ENCODE data around the gene MAG. TPM values are rescaled to one million over a fixed set of nuclear protein-coding genes. Genes with fewer than 3 reads are reported as not detected.

MAG gene
- total and polyA plus RNA-seq, 2 of the 8 experiments (the other 6 are each of a cell fraction or from before 2014, with no cell fraction given), result 0.20 to 1.3 TPM

- no peak overlapping the region for H3K4me3 ChIP-seq (ENCODE audit: extremely low read depth in 1 of 4, insufficient read depth in 2 of 4, low read depth in 3 of 4, low read length in 4 of 4)
- H2BK5ac ChIP-seq (ENCODE audit: low read depth, low read length), result no peak overlapping the region
- peaks cover 0 to 13% (median 7%) of the 10 kb centered on the region in 4 experiments; a peak in 6 of 7 replicates for H3K4me1 ChIP-seq (replicated peaks in 1 of 4; ENCODE audit: control insufficient read depth in 3 of 4, insufficient read depth in 4 of 4, low read length in 3 of 4)
- no peak overlapping the region for H2BK12ac ChIP-seq (ENCODE audit: low read depth, low read length)
- H4K91ac ChIP-seq (replicated peaks; ENCODE audit: insufficient read length, low read length), result no peak overlapping the region
- H4K8ac ChIP-seq (ENCODE audit: extremely low read depth, insufficient read depth, low read length), result no peak overlapping the region
- no peak for DNase-seq (ENCODE audit: low read depth in 1 of 2, low spot score in 2 of 2)
- 77% methylated on average over 2 of the region's 2 CpGs; no CpG with 5 or more reads in 1 of the 2 experiments for WGBS, 2 experiments (ENCODE audit: extremely low coverage in 1 of 2, insufficient coverage in 1 of 2, insufficient read length in 1 of 2, insufficient replicate concordance in 2 of 2, low coverage in 1 of 2, low lambda C conversion rate in 2 of 2, missing lambda C conversion rate in 1 of 2)
- H3K9ac ChIP-seq (replicated peaks in 1 of 4; ENCODE audit: extremely low read depth in 1 of 4, low read depth in 3 of 4, low read length in 3 of 4), result no peak overlapping the region
- ChIA-PET CTCF (ENCODE audit: partially characterized antibody) (interaction anchor here (1.0 to 2.1 kb wide), 5 partner anchors 8 to 146 kb away, joined by 4 to 14 read pairs (median 5); partner anchors contain the start of gene FXYD7), POLR2A (ENCODE audit: partially characterized antibody) (interaction anchor here (1.3 to 2.1 kb wide), 2 partner anchors 9 to 17 kb away, joined by 6 to 9 read pairs; no protein-coding TSS in a partner anchor)
- no peak overlapping the region for H2AK5ac ChIP-seq (ENCODE audit: low read depth, low read length)
- H2BK15ac ChIP-seq (ENCODE audit: low read length), result no peak overlapping the region
- no peaks in the 10 kb centered on the region; a peak in 1 of 7 replicates for H3K27me3 ChIP-seq (replicated peaks in 1 of 4; ENCODE audit: control insufficient read depth in 3 of 4, extremely low read depth in 1 of 4, insufficient read depth in 3 of 4, low read length in 3 of 4)
- H2BK20ac ChIP-seq (ENCODE audit: low read length), result no peak overlapping the region
- no peak overlapping the region for H3K4ac ChIP-seq (replicated peaks; ENCODE audit: insufficient read length, low read depth, low read length)
- H4K20me1 ChIP-seq (replicated peaks in 1 of 2; ENCODE audit: control insufficient read depth in 1 of 2, insufficient read depth in 2 of 2, low read length in 2 of 2), result no peaks in the 10 kb centered on the region
- H4K5ac ChIP-seq (ENCODE audit: insufficient read length, low read depth, low read length), result no peak overlapping the region
- no peak for TF ChIP-seq SP1 (IDR thresholded peaks at IDR 0.05; ENCODE audit: low read depth, low read length)
- TF ChIP-seq BRCA1 (IDR thresholded peaks at IDR 0.05; ENCODE audit: low read depth, low read length), result no peak
- no peak overlapping the region for H2BK120ac ChIP-seq (replicated peaks; ENCODE audit: low read depth, low read length)
- no peak overlapping the region for H3K4me2 ChIP-seq (ENCODE audit: insufficient read depth in 1 of 2, low read depth in 2 of 2, low read length in 2 of 2)
- no peaks in the 10 kb centered on the region for H3K79me1 ChIP-seq (ENCODE audit: low read depth, low read length)
- no peak overlapping the region for H3K18ac ChIP-seq (ENCODE audit: extremely low read depth, low read length)
- no peak overlapping the region for H3K14ac ChIP-seq (ENCODE audit: insufficient read length)
- H3K79me2 ChIP-seq (ENCODE audit: control insufficient read depth in 1 of 2, insufficient read depth in 2 of 2, low read length in 2 of 2), result no peaks in the 10 kb centered on the region
- no peak overlapping the region for H2AFZ ChIP-seq (ENCODE audit: low read length)
- no peak overlapping the region for H3K23ac ChIP-seq (ENCODE audit: insufficient read length)
- no peaks in the 10 kb centered on the region for H3K23me2 ChIP-seq (ENCODE audit: low read depth, low read length)
- no peak overlapping the region for H3K27ac ChIP-seq (ENCODE audit: low read depth, low read length)
- no peak overlapping the region for H3K56ac ChIP-seq (replicated peaks; ENCODE audit: insufficient read length, low read depth, low read length)
- FAIRE-seq, result no peak
- H3K36me3 ChIP-seq (ENCODE audit: control insufficient read depth in 2 of 4, insufficient read depth in 4 of 4, low read length in 3 of 4), result no peaks in the 10 kb centered on the region
- no peaks in the 10 kb centered on the region for H3K9me3 ChIP-seq (ENCODE audit: insufficient read depth in 2 of 2, low read depth in 1 of 2, low read length in 1 of 2)
These were observed 3.6 kb upstream of the MAG start for GRCh38 chr19:35288331-35288730.

All from H1 (cell line).